Activated CD8-positive, alpha-beta memory T cell treated with anti-CD3 and anti-CD28 coated beads for 48 hours (primary cell): Measurements from ENCODE around the gene GPRC5A.

Experiments
- DNase-seq, 3 experiments: peaks; one replicate each; pipeline ENCODE4 v3.0.0-alpha.2; 2020; ENCODE audit warnings: low read depth in 2 of 3, low spot score in 2 of 3

The GPRC5A gene

DNA sequence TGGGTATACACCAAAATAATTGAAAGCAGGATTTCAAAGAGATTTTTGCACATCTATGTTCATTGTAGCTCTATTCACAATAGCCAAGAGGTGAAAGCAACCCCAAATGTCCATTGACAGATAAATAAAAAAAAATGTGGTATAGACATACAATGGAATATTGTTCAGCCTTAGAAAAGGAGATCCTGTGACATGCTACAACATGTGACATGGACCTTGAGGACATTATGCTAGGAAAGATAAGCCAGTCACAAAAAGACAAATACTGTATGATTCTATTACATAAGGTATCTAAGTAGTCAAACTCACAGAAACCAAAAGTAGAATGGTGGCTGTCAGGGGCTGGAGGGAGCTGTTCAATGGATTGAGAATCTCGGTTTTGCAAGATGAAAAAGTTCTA lies 48.5 kb downstream of the GPRC5A start:
- no peak for DNase-seq

DNA sequence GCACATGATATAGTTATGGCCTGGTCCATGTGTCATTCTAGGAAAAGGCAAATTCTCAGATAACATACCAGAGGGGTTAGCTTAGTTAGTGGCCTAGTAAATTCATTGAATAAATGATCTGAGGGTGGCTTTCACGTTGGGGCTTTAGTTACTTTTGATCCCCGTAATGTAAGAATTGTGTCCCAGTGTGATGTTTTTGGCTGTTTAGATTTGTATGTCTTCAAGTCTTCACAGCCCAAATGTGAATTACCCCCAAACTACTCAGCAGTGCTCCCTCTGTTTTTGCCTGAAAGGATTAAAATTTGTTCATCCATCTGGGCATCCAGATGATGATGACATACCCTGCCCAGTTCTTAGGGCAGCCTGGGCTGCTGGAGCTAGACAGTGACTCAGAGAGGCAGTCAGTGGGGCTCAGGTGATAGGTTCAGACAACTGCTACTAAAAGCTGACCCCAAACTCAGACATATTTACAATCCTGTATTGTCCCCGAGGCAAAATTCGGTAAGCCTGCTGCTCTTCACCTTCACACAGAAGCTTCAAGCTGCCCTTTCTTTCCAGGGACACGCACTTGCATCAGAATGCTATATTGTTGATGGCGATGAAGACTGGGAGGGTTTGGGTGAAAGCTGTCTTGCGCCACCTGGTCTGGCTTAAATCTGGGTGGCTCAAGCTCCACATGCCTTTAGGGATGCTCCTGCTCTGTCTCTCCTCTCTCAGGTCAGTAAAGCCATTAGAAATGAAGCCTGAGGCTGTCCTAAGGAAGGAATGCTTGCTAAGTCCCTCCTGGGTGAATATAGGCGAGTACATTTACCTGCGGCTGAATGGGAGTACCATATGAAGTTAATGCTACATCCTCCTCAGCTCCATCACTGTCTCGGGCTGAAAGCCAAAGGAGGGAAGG lies 50.3 kb downstream of the GPRC5A start:
- DNase-seq: no peak

DNA sequence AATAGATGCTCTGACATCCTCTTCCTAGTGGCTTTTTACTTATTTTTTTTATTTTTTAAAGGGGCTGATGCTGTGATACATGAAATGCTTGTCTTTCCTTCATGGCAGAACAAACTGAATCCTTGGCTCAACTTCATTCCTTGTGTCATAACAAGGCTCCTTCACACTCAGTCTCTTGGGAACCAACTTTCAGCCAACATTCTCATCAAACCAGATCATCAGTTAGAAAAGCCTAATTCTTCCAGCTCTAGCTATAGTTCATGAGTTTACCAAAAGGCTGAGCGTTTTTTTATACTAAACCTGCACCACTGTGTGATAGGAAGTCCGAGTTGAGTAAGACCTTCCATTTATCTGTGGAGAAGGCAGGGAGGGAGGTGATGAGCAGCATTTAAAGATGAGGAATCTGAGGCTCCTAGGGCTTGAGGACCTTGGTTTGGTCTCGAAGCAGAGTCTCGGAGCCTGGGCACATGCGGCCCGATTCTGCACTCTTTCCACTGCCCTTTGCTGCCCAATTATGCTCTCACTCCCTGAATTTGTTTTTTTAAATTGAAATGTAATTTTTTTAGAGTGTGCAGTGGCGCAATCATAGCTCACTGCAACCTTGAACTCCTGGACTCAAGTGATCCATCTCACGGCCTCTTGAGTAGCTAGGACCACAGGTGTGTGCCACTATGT lies 52.4 kb downstream of the GPRC5A start:
- no peak for DNase-seq

DNA sequence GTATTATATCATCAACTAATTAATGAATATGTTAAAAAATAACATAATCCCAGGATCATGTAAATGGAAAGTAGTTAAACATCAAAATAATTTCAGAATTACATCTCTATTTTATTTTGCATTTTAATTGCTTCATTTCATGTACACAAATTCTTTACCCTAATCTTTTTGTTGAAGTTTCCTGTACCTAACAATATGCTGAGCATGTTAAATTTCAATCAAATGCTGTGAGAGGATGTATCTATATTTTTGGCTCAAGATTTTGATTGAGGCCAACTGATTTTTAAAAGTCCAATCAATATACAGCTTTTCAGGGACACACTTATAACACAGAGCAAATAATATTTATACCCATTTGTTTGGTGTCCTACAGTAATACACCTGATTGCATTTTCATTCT lies 54.2 kb downstream of the GPRC5A start:
- DNase-seq: no peak

DNA sequence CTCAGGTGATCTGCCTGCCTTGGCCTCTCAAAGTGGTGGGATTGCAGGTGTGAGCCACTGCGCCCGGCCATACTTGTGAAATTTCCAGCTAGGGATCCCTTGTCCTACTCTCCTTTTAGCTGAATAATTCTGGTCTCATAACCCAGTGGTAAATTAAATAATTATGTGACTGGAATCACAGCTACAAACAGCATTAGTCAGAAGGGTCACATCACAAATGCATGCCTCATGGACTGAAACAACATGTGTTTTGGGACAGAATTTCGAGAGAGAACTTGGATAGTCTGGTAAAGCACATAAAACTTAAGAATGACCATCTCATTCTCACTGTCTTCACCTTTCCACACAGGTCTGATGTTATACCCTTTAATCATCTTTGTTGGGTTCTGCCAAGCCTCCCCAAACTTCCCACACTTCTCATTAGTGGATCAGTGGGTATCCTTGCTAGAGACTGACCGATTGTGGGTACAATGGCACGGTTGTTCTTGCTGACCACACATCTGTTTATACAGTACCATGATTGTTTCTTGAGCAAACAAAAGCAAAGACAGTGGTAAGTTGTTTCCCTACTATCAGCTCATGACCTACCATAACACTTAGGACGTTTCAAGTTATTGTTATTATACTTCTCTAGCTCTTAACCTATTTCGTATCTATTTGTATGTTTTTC lies 55.5 kb downstream of the GPRC5A start:
- DNase-seq: no peak

DNA sequence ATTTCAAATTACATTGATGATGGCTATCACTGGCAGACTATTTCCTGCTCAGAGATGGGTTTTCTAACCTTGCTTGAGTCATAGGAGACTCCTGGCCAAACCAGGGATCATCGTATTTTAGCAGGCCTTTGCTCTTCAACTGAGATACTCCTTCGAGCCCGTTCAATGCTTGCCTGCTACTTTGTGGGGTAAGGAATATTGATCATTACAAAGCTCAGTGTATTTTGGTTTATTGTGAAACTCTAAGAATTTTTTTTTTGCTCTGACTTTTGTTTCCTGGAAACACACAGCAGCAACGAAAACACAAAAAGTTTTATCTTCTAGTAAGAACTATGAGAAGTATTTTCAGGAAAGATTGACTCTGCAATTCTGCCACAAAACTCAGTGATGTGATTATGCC lies 56.5 kb downstream of the GPRC5A start:
- DNase-seq: no peak

DNA sequence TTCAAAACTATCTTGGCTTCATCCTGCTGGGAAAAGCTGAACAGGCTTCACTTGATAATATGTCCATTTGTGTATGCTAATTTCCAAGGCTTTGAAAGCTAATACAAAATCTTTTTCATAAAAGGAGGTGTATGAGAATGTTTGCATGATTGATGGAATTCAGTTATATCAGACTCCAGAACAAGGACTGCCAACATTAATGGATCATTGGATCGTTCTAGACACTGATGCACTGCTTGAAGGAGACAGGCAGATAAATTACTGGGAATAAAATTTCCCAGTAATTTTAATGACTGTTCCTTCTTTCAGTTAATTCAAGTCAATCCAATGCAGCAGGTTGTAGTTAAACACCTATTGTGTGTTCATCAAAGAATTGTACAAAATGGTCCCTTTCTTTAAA lies 60.1 kb downstream of the GPRC5A start:
- no peak for DNase-seq

DNA sequence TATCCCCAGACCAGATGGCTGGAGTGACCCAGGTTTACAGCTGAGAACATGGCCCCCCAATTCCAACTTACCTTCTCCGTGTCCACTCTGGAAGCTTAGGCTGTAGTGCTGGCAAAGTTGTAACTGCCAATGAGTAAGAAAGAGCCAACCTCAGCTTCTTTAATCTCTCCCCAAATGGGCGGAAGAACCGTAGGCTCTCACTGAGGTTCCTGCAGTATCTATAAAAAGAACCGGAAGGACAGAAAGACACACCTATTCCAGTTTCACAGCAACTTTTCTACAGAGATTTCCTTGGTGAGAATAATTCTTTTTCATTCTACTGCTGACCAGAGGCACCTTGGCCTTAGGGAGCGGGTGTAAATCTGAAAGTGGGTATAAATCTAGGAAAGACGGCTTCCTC lies 60.7 kb downstream of the GPRC5A start, which contains the start of gene GPRC5D:
GPRC5D (minus strand) TSS at position 135 of the 400 bp plus-strand sequence. CDS start 1,786 bp downstream, outside the sequence.
- DNase-seq: no peak

DNA sequence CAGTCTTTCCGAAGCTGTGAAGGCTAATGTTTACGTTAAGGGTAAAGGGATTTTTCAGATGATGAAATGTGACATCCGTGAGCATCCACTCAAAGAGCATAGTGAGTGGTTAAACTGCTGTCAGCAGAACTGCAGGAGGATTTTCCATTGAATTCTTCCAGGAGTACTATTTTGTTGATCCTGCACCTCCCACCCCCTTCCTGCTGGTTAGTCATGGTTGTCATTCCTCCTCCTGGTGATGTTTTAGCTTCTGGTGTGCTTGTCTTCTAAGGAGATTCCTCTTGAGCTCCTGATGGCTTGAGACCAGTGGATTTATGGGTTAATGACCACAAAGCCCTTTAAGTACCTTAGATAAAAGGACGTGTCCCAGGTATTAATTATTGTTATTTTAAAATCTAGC lies 63.0 kb downstream of the GPRC5A start:
- no peak for DNase-seq

DNA sequence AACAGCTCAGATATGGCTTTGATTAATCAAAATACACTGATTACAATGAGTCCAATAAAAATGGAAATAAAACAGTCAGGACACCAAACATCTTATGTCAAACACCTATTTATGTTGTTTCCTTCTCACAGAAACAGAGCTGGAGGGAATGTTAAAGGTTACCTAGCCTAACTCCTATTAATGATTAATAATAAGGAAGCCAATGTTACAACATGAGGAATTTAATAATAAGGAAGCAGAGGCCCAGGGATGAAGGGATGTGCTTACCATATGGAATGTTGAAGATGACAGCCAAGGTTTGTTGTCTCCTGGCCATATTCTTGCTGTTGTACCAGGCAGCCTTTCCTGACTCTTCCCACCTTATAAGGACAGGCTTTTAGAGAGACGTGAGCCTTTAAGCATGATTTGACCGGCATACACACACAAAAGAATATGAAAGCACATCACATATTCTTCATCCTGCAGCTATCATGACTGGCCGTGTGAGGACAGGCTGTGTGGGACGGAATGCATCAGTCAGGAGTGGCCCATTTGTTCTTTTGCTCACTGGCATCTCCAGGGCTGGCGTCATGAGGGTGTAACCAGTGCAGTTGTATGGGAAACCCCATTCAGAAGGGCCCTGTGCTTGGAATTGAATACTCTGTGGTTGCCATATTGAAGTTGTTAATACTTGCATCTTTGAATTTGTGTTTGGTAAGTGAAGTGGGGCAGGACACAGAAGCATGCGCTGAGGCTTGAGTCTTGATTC lies 63.7 kb downstream of the GPRC5A start:
- DNase-seq: no peak

DNA sequence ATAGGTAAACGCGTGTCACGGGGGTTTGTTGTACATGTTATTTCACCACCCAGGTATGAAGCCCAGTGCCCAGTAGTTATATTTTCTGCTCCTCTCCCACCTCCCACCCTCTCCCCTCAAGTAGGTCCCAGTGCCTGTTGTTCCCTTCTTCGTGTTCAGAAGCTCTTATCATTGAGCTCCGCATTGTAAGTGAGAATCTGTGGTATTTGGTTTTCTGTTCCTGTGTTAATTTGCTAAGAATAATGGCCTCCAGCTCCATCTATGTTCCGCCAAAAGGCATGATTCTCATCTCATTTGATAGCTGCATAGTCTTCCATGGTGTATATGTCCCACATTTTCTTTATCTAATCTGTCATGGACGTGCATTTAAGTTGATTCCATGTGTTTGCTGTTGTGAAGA lies 67.5 kb downstream of the GPRC5A start:
- no peak for DNase-seq

DNA sequence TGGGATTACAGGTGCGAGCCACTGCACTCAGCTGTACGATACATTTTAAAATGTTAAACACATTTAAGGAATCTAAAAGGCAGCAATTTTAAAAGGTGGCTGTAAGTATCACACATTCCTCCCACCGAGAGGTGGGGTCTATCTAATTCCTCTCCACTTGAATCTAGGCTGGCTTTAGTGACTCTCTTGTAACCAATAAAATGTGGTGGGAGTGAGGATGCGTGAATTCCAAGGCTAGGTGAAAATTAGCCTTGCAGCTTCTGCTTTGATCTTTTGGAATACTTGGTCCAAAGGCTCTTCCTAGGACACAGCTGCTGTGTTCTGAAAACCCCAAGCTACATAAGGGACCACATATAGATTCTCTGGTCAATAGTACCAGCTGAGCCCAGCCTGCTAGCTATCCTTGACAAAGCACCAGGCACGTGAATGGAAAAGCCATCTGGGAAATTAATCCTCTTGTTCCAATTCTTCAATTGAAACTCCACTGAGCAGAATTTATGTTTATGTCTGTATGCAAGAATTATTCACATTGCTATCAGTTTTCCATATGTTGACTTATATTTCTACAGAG lies 69.4 kb downstream of the GPRC5A start:
- DNase-seq: no peak

DNA sequence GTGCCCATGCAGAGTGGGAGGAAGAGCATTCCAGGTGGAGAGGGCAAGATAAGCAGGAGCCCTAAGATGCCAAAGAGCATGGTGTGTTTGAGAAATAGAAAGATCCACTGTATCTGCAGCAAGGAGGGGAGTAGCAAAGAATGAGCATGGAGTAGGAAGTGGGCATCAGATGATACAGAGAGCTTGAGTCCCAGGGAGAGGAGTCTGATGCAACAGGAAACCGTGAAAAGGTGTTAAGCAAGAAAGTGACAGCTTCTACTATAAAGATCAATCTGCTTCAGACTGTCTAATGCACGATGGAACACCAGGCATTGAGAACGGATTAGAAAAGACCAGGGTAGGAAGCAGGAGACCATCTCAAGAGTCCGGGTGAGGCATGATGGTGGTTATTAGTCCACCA lies 72.9 kb downstream of the GPRC5A start:
- no peak for DNase-seq

DNA sequence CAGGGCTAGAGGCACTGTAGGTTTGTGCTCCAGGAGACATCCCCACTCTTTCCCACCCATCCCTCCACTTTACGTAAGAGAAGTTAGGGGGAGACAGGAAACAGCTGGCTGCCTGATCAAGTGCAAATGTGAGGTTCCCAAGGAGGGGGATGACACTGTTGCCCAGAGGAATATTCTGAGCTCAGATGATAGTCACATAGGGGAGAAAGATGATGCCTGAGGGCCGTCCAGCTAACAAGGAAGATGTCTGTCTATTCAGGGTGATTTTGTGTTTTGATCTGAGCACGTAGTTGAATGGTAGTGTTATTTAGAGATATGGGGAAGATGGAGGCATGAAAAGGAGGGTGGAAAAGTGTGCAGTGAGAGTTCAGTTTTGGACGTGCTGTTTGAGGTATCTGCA lies 74.5 kb downstream of the GPRC5A start:
- no peak for DNase-seq
